GM12878 (cell line): ENCODE measurements around the gene BRCA1.

ENCODE experiments used
- CTCF ChIP-seq, 3 experiments: IDR thresholded peaks in 2 of 3; conservative IDR thresholded peaks in 1 of 3; 2 replicates each; pipeline ENCODE4 v1.5.1; 2011; ENCODE audit warnings: low read depth in 3 of 3, low read length in 3 of 3, mild to moderate bottlenecking in 3 of 3, control low read depth in 2 of 3, moderate library complexity in 2 of 3, inconsistent platforms in 1 of 3, mixed read lengths in 1 of 3; ENCODE audit not compliant: control insufficient read depth in 2 of 3, insufficient read depth in 1 of 3; ENCODE audit errors: extremely low read depth in 1 of 3
- EP300 ChIP-seq, 2 experiments: fragments of 150-350 bp in 1 of 2; IDR thresholded peaks; 2 replicates each; pipeline ENCODE4 v1.6.1; 2011 to 2012; ENCODE audit warnings: low read depth in 2 of 2, low read length in 2 of 2, borderline replicate concordance in 1 of 2, improper control_type of control experiment in 1 of 2, inconsistent platforms in 1 of 2; ENCODE audit not compliant: control insufficient read depth in 1 of 2
- IKZF2 ChIP-seq, 2 experiments: fragments of 450-650 bp; IDR thresholded peaks; 2 replicates each; pipeline ENCODE4 v1.6.1; 2017; ENCODE audit warnings: mild to moderate bottlenecking in 2 of 2, moderate library complexity in 2 of 2
- MAX ChIP-seq: IDR thresholded peaks from 2 replicates; pipeline ENCODE4 v1.6.1; 2012; ENCODE audit warnings: low read depth, low read length, improper control_type of control experiment
- RCOR1 ChIP-seq: conservative IDR thresholded peaks from 2 replicates; pipeline ENCODE4 v1.6.1; 2012; ENCODE audit warnings: low read depth, low read length, improper control_type of control experiment
- SMAD5 ChIP-seq: IDR thresholded peaks from 2 replicates; pipeline ENCODE4 v1.6.1; 2016; ENCODE audit warnings: antibody characterized with exemption, low read depth
- USF2 ChIP-seq: IDR thresholded peaks from 2 replicates; pipeline ENCODE4 v1.6.1; 2011; ENCODE audit warnings: low read depth, low read length, improper control_type of control experiment, borderline replicate concordance

GRCh38 chr17:43039646-43040045 lies 85.5 kb downstream of the BRCA1 start:
- TF ChIP-seq CTCF (IDR thresholded peaks at IDR 0.05 in 2 of 3, conservative IDR thresholded peaks at IDR 0.05 in 1 of 3; ENCODE audit: control insufficient read depth in 2 of 3, extremely low read depth in 1 of 3, insufficient read depth in 1 of 3, low read depth in 3 of 3, low read length in 3 of 3) (no peak), EP300 (IDR thresholded peaks at IDR 0.05; ENCODE audit: borderline replicate concordance in 1 of 2, control insufficient read depth in 1 of 2, low read depth in 2 of 2, low read length in 2 of 2) (no peak), SMAD5 (no peak), RCOR1 (no peak), IKZF2 (IDR thresholded peaks at IDR 0.05) (no peak), MAX (no peak), USF2 (no peak)
